ENCODE results near the gene L3MBTL4. TPM values are rescaled to one million over a fixed set of nuclear protein-coding genes. Genes with fewer than 3 reads are reported as not detected.
"Not testable (repeated sequence)": the region's sequence is repeated elsewhere in the genome, so short reads cannot be mapped to it uniquely, and the experiment has no call there.

The L3MBTL4 gene
- total RNA-seq, 1 donor from 2014 or later: 10.9 TPM

DNA sequence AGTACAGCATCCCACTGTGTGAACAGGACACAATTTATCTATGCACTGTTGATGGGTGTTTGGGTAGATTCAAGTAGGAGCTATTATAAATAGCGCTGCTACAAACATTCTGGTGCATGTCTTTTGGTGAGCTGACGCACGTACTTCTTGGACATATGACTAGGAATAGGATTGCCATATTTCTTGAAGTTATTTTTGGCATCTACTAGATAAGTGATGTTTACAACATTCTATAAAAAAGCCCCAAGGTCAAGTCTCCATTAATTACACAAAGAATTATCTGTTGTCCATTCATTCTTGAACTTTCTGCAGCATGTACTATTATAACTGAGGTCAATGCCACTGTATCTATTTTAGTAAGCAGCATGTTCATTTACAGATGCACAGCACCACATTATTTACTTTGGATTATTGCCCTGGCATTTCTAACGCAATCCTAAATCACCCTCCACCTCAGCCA lies 293.9 kb downstream of the L3MBTL4 start:
- ATAC-seq (peak; percentile 90), DNase-seq (ENCODE audit: low spot score) (no peak)

DNA sequence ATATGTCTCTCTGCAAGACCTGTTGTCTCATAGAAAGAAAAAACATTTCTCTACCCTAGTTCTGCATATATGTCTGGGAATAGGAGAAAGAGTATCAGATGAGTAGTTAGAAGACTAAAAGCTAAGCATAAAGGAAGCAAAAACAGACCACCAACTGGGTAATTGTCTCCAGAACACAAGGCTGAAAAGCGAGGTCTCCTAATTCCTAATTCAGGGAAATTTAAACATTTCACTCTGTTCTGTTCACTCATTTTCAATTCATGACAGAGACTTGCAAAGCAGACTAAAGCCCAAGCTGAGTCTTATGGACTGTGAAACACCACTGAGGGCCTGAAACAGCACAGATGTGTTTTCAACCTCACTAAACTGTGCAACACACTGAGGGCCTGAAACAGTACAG lies 294.9 kb downstream of the L3MBTL4 start:
- ATAC-seq: no peak
- no peak for DNase-seq (ENCODE audit: low spot score)

DNA sequence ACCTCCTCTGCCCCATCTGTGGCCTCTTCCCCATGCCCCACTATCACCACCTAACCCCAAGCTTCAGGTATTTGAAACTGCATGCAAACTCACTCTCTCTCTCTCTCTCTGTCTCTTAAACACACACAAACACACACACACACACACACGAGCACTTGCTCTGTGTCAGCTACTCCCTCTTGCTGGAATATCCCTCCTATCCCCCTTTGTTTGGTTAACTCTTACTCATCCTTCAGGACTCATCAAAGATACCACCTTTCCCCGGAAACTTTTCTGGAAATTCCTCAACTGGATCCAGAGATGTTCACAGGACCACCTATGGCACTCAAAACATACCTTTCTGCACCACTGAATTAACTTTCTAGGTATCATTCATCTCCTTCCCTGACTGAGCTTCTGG lies 296.6 kb downstream of the L3MBTL4 start:
- DNase-seq (ENCODE audit: low spot score): no peak
- ATAC-seq: no peak

DNA sequence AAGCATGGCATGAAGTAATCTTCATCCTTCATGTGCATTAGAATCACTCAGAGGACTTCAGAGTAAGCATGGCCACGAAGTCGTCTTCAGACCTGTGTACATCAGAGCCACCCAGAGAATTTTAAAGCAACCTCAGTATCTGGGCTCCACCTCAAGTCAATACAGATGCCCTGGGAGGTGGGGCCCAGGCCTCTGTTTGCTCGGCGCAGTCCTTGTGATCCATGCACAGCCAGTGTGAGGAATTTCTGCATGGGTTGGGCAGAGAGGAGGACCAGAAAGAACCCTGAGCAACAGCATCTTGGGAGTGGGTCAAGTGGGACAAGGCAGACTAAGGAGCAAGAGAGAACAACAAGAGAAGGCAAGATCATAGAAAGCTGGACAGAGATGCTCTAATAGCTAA lies 299.0 kb downstream of the L3MBTL4 start:
- no peak for ATAC-seq
- no peak for DNase-seq (ENCODE audit: low spot score)

DNA sequence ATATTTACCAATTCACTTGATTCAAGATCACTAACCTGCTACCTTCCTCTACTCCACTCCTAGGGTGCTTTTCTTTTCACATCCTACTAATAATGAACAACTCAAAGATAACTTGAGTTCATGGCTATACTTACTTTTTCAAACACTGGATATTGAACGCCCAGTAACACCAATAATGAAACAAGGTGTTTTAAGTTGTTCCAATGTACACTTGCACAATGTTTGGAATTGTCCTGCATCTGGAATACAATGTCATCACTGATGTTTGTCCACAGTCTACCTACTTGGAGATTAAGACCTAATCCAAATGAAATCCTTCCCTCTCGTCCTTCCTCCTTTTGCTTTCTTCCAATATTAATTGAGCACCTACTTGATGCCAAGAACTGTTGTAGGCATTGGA lies 301.1 kb downstream of the L3MBTL4 start:
- DNase-seq (ENCODE audit: low spot score): no peak
- no peak for ATAC-seq

DNA sequence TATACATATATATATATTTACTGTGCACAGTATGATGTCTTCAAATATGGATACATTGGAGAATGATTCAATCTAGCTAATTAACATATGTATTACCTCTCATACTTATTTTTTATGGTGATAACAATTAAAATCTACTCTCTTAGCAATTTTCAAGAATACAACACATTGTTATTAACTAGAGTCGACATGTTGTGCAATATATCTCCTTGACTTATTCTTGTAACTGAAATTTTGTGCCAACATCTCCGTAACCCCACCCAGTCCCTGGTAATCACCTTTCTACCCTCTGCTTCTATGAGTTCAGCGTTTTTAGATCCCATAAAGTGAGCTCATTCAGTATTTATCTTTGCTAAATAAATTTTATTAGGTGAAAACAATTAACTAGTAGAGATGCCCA lies 303.0 kb downstream of the L3MBTL4 start:
- ATAC-seq (no peak), DNase-seq (ENCODE audit: low spot score) (no peak)

DNA sequence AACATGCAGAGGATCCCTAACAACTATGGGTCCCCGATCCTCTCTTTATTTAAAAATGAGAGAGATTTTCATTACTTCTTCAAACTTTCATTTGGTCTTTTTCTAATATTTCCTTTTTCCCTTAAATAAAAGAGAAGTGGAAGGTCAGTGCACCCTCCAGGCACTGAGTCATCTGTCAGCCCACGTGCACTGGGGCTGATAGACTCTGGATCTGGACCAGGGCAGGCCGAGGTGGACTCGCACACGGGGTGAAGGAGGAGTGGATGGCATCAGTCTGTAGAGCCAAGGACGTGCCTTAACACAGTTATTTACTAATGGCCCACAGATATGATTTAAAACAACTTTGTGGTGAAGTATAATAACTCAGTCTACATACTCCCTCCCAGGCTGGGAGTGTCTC lies 305.0 kb downstream of the L3MBTL4 start:
- DNase-seq (ENCODE audit: low spot score) (peak; percentile 76), ATAC-seq (peak; percentile 95)

DNA sequence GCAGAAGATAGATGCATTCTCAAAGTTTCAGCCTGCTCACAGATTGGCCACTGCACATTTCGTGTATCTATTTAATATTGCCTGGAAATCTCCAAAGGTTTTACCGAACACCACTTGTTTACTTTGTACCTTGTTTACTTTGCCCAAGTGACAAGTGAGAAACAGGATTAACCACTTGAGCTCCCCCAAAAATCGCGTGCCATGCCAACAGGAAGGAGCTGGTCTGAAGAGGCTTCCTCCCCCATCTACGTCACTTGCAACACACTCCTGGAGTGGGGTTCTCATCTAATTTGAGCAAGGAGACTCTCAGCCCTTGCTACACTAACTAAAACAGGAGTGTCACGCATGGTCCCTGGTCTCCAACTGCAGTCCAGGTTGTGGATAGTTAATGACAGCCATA lies 306.9 kb downstream of the L3MBTL4 start:
- no peak for DNase-seq (ENCODE audit: low spot score)
- no peak for ATAC-seq

DNA sequence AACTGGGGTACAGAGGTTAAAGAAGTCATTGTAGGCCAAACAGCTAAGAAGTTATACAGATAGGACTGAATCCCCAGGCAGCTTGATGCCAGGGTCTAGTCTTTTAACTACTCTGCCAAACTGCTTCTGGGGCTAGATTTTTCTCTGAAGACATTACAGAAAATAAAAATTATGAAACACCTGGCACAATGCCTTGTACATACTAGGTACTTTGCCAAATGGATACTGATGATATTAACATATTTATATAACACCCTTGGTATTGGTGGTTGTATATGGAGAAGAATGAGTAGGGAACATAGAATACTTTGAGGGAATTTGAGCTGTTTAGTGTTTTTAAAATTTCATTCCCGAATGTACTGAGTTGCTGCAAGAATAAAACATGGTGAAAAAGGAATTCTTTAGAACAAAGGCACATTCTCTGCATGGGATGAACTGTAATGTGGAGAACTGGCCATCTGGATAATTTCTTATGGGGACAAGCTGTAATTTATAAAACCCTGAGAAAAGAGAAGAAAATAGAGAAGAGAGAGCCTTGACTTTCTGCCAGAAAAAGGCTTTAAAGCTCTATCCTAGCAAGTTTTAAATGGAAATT lies 308.5 kb downstream of the L3MBTL4 start:
- no peak for DNase-seq (ENCODE audit: low spot score)
- no peak for ATAC-seq

DNA sequence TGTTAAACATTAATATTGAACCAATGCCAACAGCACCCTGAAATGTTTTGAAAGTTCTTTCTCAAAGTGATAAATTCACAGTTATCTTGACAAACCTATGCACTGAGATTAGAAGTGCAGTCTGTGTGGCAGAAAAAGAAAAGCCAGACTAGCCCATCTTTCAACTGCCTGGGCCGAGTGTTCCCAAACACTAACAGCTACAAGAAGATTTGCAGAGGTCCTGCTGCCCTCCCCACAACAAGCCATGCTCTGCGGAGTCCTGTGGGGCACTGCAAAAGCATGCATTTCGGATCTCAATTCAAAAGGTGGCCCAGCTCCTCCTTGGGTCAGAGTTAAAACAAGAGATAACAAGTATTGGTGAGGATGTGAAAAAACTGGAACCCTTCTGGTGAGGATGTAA lies 311.0 kb downstream of the L3MBTL4 start:
- DNase-seq (ENCODE audit: low spot score) (no peak), ATAC-seq (no peak)

DNA sequence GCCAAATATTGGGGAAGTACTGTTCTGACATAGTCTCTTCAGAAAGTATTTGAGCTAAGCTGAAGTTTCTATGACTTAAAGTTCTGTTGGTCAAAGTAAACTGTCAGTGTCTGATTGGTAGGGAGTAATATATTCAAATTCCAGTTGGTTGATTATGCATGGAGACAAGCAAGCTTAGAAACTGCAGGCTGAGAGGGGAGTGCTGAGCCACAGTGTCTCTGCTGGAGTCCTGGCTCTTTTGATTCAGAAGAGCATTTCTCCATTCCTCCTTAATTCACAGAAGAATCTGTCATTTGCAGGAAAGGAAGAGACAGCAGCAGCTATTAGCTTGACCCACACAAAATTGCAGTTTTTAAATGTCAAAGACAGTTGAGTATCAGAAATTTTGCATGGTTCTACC lies 318.0 kb downstream of the L3MBTL4 start:
- no peak for DNase-seq (ENCODE audit: low spot score)
- no peak for ATAC-seq

DNA sequence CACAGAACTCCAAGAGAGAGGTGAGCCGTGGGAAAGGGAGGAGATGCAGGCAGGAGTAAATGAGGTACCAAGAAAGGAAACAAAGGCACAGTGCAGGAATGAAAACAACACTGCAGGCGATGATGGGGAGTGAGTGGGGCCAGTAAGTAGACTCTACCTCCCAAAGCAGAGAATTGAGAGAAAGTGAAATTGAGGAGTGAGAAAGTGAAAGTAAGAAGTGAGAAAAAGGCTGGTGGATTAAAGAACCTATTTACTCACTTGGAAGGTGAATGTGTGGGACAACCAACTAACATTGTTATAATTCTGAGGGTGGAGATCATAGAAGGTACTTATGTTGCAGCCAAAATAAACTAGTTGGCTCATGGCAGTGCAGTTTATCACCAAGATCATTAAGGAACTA lies 326.3 kb downstream of the L3MBTL4 start:
- DNase-seq (ENCODE audit: low spot score): no peak

DNA sequence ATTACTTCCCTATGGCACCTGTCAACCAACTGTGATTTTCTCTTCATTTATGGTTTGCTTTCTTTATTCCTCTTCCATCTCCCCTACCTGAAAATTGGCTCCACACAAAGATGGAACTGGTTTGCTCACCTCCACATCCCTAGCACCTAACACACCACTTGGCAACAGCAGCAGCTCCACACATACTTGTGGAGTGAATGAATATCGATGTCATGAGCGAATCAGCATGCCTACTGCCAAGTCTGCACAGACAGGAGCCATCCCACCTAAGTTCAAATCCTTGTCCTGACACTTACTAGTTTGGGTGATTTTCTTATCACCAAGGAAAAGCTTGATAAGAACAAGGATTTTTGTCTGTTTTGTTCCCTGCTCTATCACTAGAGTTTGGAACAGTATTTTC lies 328.0 kb downstream of the L3MBTL4 start:
- DNase-seq (ENCODE audit: low spot score): no peak
- ATAC-seq: no peak

More for the DNA sequence above, 326.3 kb downstream of the L3MBTL4 start:
- no peak for ATAC-seq

DNA sequence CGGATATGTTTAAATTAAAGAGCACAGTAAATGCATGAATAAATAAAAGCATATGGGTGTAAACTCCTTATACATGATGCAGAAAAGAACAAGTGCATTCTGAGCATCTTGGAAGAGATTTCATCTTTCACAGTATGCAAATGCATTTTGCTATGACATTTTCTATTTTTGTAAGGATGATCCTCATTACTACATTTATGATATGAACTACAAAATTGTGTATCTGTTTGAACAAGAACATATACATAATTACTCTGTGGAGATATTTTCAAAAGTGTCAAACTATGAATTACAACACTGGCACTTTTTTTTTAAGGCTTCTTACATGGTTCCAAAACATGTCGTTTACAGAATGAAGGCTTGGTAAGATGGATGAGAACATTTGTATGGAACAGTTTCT lies 335.3 kb downstream of the L3MBTL4 start:
- no peak for ATAC-seq
- DNase-seq (ENCODE audit: low spot score): no peak

DNA sequence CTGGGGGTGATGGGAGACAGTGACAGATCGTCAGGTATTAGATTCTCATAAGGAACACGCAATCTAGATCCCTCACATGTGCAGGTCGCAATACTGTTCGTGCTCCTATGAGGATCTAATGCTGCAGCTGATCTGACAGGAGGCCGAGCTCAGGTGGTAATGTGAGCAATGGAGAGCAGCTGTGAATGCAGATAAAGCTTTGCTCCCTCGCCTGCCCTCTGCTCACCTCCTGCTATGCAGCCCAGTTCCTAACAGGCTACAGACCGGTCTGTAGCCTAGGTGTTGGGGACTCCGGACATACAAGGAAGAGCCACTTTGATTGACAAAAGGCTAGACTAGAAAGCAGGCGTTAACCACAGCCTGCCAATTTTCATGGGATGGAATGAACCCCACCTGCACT lies 335.8 kb downstream of the L3MBTL4 start:
- ATAC-seq (no peak), DNase-seq (ENCODE audit: low spot score) (no peak)

DNA sequence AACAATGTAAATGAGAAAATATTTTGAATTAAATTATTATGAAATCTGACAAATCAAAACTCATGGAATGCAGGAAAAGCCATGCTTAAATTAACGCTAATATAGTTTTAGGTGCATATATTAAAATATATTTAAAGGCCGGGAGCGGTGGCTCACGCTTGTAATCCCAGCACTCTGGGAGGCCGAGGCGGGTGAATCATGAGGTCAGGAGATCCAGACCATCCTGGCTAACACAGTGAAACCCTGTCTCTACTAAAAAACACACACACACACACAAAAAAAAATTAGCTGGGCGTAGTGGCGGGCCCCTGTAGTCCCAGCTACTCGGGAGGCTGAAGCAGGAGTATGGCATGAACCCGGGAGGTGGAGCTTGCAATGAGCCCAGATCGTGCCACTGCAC lies 342.3 kb downstream of the L3MBTL4 start:
- ATAC-seq: not testable (repeated sequence)

DNA sequence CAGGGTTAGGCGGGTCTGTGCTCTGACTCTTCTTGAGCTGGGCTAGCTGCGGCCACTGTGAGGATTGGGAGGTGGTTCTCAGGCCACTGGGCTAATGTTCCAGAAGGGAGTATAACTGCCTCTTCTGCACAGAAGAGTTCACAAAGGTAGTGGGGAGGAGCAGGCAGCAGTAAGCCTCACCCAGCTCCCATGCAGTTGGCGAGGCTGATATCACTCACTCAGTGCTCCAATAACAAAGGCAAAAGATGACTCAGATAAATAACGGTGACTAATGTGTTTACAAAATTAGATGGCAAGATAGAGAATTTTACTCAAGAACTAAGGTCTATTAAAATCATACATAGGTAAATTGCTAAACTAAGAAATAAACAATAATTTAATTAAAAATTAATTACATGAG lies 345.2 kb downstream of the L3MBTL4 start:
- no peak for DNase-seq (ENCODE audit: low spot score)
- ATAC-seq: no peak

More for the DNA sequence above, 342.3 kb downstream of the L3MBTL4 start:
- not testable (repeated sequence) for DNase-seq (ENCODE audit: low spot score)

DNA sequence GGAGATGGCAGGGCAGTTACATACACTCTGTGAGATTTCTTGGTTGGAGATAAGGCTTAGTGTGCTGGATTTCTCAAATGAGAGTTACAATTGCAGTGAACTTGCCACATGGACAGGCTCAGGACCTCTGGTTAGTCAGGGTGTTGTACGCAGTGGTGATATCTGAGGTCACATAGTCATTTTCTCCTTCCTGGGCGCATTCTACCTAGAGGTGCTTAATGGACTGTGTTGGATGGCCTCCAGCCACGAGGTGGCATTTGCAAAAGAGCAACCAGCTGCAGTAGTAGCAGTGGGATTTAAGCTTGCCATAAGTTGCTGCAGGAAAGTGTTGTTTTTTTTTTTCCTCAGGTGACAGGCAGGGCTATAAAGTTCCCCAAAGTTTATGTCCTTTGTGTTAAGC lies 345.6 kb downstream of the L3MBTL4 start:
- ATAC-seq: no peak
- DNase-seq (ENCODE audit: low spot score): no peak

DNA sequence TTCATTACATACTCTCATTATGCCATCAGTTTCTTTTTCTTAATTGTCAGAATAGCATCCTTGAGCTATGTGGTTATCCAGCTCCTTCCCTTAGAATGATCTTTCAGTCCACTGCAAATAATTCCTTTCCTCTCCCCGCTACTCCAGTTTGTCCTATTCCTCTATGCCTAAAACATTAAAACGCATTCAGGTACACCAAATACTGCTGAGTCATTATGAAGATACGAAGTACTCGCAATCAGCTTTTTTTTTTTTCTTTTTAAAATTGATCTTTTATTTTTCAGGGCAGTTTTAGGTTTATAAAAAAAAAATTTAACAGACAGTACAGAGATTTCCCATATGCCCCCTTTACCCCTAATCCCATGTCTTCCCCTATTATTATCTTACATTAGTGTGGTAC lies 354.6 kb downstream of the L3MBTL4 start:
- DNase-seq (ENCODE audit: low spot score) (no peak), ATAC-seq (no peak)

DNA sequence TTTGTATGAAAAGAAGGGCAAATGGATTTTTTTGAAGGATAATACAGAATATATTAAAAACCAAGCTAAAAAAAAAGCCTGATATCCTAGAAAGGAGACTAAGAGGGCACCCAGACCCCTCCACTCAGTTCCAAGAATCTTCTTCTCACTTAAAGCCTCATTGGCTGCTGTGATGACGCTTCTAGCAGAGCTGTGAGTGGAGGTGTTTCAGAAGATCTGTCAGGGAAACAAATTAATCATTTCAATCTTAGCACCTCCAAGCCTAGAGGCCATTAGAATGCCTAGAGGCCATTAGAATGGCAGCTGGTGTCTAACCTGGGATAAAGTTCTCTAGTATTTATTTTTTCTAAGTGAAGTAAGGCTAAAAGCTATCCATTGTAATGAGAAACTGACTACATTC lies 355.2 kb downstream of the L3MBTL4 start:
- ATAC-seq: no peak
- DNase-seq (ENCODE audit: low spot score): no peak

DNA sequence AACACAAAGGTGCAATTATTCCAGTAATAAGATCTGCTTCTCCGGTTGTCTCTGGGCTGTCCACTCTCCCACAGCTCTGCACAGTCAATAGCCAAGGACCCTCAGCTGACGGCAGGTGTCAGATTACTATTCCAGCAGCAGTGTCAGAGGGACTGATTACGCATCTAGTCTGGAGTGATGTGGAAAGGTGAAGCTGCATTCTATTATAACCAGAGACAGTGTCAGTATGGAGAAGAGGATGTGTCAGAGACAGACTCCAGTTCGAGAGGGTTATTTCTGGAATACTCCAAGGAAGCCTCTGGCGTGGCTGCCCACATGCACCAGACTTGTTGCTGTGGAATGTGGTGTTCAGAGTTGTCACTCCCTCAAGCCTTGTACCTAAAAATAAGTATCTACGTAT lies 355.8 kb downstream of the L3MBTL4 start:
- DNase-seq (ENCODE audit: low spot score) (no peak), ATAC-seq (no peak)

DNA sequence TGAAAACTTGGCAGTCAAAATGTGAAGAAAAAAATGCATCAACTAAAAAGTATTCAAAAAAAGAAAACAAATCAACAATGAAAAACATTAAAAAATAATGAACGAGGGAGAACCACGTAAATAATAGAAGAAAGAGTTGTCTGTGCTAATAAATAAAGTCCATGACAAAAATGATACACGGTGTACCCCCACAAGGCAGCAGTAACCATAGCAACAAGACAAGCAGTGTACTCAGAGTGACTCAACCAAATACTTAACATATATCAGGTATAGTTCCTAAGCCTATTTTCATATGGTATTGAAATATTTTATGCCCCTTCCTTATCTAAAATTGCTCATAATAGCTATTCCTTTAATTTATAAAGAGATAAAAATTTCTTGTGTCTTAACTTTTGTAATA lies 357.1 kb downstream of the L3MBTL4 start:
- no peak for ATAC-seq
- DNase-seq (ENCODE audit: low spot score): no peak

DNA sequence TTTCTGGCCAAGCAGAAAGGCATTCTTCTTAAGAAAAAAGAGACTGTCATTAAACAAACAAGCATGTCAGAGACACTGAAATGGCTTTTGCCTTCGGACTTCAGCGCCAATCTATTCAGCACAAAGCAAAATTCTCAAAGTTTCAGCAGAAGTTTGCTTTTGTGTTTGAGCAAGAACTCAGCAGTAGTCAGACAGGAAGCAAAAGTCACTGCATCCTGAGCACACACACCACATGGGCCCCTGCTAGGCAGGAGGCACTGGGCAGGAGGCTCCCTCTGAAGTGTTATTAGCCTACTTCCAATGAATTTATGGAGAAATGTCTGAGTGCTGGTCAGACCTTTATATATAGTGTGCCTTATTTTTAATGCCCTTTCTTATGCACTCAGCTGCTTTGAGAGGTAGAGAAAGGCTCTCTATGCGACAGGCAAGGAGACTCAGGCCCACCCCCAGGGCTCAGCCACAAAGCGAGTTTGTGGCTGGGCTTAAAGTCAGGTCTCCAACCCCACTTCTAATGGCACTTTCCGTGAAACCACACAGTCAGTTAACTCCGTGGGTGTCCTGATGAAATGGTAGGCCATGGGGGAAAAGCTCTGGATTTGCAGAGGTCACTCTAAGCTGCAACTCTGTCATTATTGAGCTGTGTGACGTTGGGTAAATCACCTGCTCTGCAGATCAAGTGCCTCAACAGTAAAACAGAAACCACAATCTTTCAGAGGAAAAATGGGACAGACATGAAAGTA lies 358.4 kb downstream of the L3MBTL4 start:
- DNase-seq (ENCODE audit: low spot score) (no peak), ATAC-seq (peak; percentile 12)

Measured in left lobe of liver (tissue), 2 donors.